ENCODE results near the gene RPS3. TPM values are rescaled to one million over a fixed set of nuclear protein-coding genes. Genes with fewer than 3 reads are reported as not detected.
A peak's percentile ranks its signal among the peaks of the same experiment; 100 is the strongest.

The RPS3 gene
- total and polyA plus RNA-seq, 9 of the 15 experiments (the other 6 are each of a cell fraction or from before 2014, with no cell fraction given) = 2,700 to 5,771 (median 3,679) TPM

DNA sequence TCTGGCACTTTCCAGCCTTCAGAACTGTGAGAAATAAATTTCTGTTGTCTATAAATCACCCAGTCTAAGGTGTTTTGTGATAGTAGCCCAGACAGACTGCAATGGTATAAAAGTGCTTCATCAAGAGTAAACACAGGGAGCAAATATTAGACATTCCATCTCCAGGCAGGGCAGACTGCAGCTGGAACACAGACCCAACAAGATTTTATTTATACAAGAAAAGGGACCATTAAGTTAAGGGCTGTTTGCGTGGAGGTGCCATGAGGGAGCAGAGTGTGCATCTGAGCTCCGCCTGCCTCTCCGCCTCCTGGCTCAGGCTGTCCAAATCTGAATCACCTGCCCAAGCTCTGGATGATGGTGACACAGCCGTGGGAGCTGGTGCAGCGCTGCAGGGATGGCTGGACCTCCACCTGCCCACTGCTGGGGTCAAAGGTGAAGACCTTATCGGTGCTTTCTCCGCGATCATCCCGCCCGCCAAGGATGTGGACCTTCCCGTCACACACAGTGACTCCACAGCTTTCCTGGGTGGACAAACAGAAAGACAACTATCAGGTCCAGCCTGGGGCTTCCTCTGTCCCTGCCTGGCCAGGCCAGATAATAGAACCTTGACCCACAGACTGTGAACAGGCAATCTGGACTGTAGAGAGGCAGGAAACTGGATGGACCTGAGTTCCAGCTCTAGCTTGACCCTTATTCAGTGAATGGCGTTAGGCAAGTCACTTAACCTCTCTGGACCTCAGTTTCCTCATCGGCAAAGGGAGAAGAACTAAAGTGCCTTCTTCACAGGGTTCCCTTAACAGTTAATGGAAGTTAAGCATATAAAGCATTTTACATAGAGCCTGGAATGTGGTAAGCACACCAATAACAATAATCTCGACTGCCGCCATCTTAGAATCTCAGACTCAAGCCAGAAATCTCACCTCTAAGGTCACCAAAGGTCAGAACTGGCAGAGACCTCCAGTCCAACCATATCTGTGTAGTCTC, 23.2 kb downstream of the RPS3 start (continued):
- TF ChIP-seq SOX6 (IDR thresholded peaks at IDR 0.05) (peak; percentile 42), SETDB1 (IDR thresholded peaks at IDR 0.05; ENCODE audit: low read length) (no peak), ZNF778 (CRISPR knock-in tag; IDR thresholded peaks at IDR 0.05) (no peak), PCBP2 (IDR thresholded peaks at IDR 0.05; ENCODE audit: low read depth, low read length, poor library complexity, severe bottlenecking) (no peak), NFE2 (IDR thresholded peaks at IDR 0.05; ENCODE audit: low read depth) (peak; percentile 25), BCL6 (CRISPR knock-in tag; IDR thresholded peaks at IDR 0.05) (no peak), XRCC3 (IDR thresholded peaks at IDR 0.05) (no peak), SMAD1 (IDR thresholded peaks at IDR 0.05; ENCODE audit: low read depth, low read length, partially characterized antibody) (no peak), RBM34 (IDR thresholded peaks at IDR 0.05; ENCODE audit: borderline replicate concordance, insufficient read depth, low read length) (no peak), NFIC (IDR thresholded peaks at IDR 0.05) (peak; percentile 64), ETV6 (IDR thresholded peaks at IDR 0.05; ENCODE audit: borderline replicate concordance in 1 of 2, low read depth in 2 of 2, low read length in 1 of 2) (no peak), ETV6 (CRISPR knock-in tag; IDR thresholded peaks at IDR 0.05; ENCODE audit: borderline replicate concordance) (no peak), NR2C1 (IDR thresholded peaks at IDR 0.05) (peak; percentile 84), NR2C1 (tag; IDR thresholded peaks at IDR 0.05) (peak; percentile 92), CCNT2 (IDR thresholded peaks at IDR 0.05; ENCODE audit: borderline replicate concordance, extremely low read depth, insufficient read length, low read depth, low read length) (peak; percentile 47), CREM (IDR thresholded peaks at IDR 0.05; ENCODE audit: low read depth) (no peak), SRSF7 (optimal IDR thresholded peaks at IDR 0.05; ENCODE audit: low read depth, low read length) (no peak)
- TF ChIP-seq, protein P1, sequence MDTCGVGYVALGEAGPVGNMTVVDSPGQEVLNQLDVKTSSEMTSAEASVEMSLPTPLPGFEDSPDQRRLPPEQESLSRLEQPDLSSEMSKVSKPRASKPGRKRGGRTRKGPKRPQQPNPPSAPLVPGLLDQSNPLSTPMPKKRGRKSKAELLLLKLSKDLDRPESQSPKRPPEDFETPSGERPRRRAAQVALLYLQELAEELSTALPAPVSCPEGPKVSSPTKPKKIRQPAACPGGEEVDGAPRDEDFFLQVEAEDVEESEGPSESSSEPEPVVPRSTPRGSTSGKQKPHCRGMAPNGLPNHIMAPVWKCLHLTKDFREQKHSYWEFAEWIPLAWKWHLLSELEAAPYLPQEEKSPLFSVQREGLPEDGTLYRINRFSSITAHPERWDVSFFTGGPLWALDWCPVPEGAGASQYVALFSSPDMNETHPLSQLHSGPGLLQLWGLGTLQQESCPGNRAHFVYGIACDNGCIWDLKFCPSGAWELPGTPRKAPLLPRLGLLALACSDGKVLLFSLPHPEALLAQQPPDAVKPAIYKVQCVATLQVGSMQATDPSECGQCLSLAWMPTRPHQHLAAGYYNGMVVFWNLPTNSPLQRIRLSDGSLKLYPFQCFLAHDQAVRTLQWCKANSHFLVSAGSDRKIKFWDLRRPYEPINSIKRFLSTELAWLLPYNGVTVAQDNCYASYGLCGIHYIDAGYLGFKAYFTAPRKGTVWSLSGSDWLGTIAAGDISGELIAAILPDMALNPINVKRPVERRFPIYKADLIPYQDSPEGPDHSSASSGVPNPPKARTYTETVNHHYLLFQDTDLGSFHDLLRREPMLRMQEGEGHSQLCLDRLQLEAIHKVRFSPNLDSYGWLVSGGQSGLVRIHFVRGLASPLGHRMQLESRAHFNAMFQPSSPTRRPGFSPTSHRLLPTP (IDR thresholded peaks at IDR 0.05; ENCODE audit: borderline replicate concordance, extremely low read depth, insufficient read length) = no peak
- TF ChIP-seq, protein P2, sequence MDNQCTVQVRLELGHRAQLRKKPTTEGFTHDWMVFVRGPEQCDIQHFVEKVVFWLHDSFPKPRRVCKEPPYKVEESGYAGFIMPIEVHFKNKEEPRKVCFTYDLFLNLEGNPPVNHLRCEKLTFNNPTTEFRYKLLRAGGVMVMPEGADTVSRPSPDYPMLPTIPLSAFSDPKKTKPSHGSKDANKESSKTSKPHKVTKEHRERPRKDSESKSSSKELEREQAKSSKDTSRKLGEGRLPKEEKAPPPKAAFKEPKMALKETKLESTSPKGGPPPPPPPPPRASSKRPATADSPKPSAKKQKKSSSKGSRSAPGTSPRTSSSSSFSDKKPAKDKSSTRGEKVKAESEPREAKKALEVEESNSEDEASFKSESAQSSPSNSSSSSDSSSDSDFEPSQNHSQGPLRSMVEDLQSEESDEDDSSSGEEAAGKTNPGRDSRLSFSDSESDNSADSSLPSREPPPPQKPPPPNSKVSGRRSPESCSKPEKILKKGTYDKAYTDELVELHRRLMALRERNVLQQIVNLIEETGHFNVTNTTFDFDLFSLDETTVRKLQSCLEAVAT (IDR thresholded peaks at IDR 0.05) = peak in 1 of 2 experiments; percentile 68; a peak in 1 of 4 replicates
- TF ChIP-seq, protein P3, sequence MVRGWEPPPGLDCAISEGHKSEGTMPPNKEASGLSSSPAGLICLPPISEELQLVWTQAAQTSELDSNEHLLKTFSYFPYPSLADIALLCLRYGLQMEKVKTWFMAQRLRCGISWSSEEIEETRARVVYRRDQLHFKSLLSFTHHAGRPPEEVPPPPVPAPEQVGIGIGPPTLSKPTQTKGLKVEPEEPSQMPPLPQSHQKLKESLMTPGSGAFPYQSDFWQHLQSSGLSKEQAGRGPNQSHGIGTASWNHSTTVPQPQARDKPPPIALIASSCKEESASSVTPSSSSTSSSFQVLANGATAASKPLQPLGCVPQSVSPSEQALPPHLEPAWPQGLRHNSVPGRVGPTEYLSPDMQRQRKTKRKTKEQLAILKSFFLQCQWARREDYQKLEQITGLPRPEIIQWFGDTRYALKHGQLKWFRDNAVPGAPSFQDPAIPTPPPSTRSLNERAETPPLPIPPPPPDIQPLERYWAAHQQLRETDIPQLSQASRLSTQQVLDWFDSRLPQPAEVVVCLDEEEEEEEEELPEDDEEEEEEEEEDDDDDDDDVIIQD (CRISPR knock-in tag; IDR thresholded peaks at IDR 0.05) = no peak
- TF ChIP-seq, protein P4, sequence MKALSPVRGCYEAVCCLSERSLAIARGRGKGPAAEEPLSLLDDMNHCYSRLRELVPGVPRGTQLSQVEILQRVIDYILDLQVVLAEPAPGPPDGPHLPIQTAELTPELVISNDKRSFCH (CRISPR knock-in tag; IDR thresholded peaks at IDR 0.05) = no peak
- TF ChIP-seq, protein P4 (tag; IDR thresholded peaks at IDR 0.05) = 0 out of 2 replicates have a peak, but pooled peaks have one; percentile 50

Measured in K562 (cell line).